Caco-2 (cell line): ENCODE measurements around the gene NECTIN2. TPM values are rescaled to one million over a fixed set of nuclear protein-coding genes. Genes with fewer than 3 reads are reported as not detected.

Experiments
- BruUV-seq: library from RNA; stranded (reverse); fragments of 400-500 nt; replicated peaks from 2 replicates; lab custom pipeline; 2021; lab: Mats Ljungman, UMichigan
- CTCF ChIA-PET: fragments of 300-600 bp; sonication (Branson Sonifier 250); formaldehyde crosslinking; loops from one replicate; lab custom pipeline; 2022; ENCODE audit warnings: antibody characterized with exemption; lab: Charles Lee
- POLR2A ChIA-PET: fragments of 300-600 bp; sonication (Branson Sonifier 250); formaldehyde crosslinking; loops from one replicate; lab custom pipeline; 2022; ENCODE audit warnings: antibody characterized with exemption; lab: Charles Lee
- DNase-seq, 2 experiments: peaks; one replicate each; pipeline versions ENCODE4 v3.0.0 to v3.0.0-alpha.2; 2020 to 2022
- H3K27me3 ChIP-seq: replicated peaks from 2 replicates; pipeline ENCODE4 v1.6.0; 2011; ENCODE audit warnings: low read length; ENCODE audit not compliant: control insufficient read depth, insufficient read depth
- H3K36me3 ChIP-seq: 2 replicates; pipeline ENCODE4 v1.5.1; 2011; ENCODE audit warnings: low read length; ENCODE audit not compliant: control insufficient read depth, insufficient read depth
- H3K4me1 ChIP-seq: fragments of 250-450 bp; sonication (Bioruptor Pico); 2 replicates; pipeline ENCODE4 v1.5.1; 2020; ENCODE audit warnings: mild to moderate bottlenecking
- H3K4me3 ChIP-seq: 2 replicates; pipeline ENCODE4 v1.5.1; 2011; ENCODE audit warnings: low read depth, mild to moderate bottlenecking, control low read depth, low read length
- H3K9me3 ChIP-seq: fragments of 250-450 bp; sonication (Bioruptor Pico); 2 replicates; pipeline ENCODE4 v1.5.1; 2020; ENCODE audit warnings: mild to moderate bottlenecking, moderate library complexity
- H3K27ac Mint-ChIP-seq: one replicate; pipeline ENCODE4 v1.8.0; 2022; ENCODE audit warnings: mixed read lengths; ENCODE audit not compliant: unreplicated experiment
- H3K27me3 Mint-ChIP-seq: one replicate; pipeline ENCODE4 v1.8.0; 2022; ENCODE audit warnings: mixed read lengths; ENCODE audit not compliant: insufficient read depth, unreplicated experiment
- H3K36me3 Mint-ChIP-seq: one replicate; pipeline ENCODE4 v1.8.0; 2022; ENCODE audit warnings: mild to moderate bottlenecking, mixed read lengths; ENCODE audit not compliant: insufficient read depth, unreplicated experiment
- H3K4me1 Mint-ChIP-seq: one replicate; pipeline ENCODE4 v1.8.0; 2022; ENCODE audit warnings: low read depth, mixed read lengths; ENCODE audit not compliant: unreplicated experiment
- H3K4me3 Mint-ChIP-seq: one replicate; pipeline ENCODE4 v1.8.0; 2022; ENCODE audit warnings: mild to moderate bottlenecking, moderate library complexity, mixed read lengths; ENCODE audit not compliant: unreplicated experiment
- H3K9me3 Mint-ChIP-seq: one replicate; pipeline ENCODE4 v1.8.0; 2022; ENCODE audit warnings: mixed read lengths; ENCODE audit not compliant: unreplicated experiment
- CTCF ChIP-seq, 2 experiments: fragments of 200-600 bp in 1 of 2; IDR thresholded peaks; 1 replicate in 1 of 2; 2 replicates in 1 of 2; pipeline versions ENCODE4 v1.5.1 to v1.8.0; 2011 to 2022; ENCODE audit warnings: antibody characterized with exemption in 1 of 2, control low read depth in 1 of 2, inconsistent platforms in 1 of 2, low read depth in 1 of 2, low read length in 1 of 2, mild to moderate bottlenecking in 1 of 2, moderate library complexity in 1 of 2; ENCODE audit not compliant: insufficient read depth in 1 of 2, severe bottlenecking in 1 of 2, unreplicated experiment in 1 of 2
- intact Hi-C: fragments of 100-400 bp; cut with micrococcal nuclease; formaldehyde crosslinking; loops from one replicate; pipeline ENCODE4 v1.10.0; 2022; ENCODE audit not compliant: unreplicated experiment
- total RNA-seq: library from RNA; stranded (reverse); gene quantifications from 2 replicates; pipeline ENCODE4 v1.2.3, GENCODE V29; 2022

Gene NECTIN2
- total RNA-seq, 1 experiment from 2014 or later: 258 TPM

GRCh38 chr19:44869733-44870470, 23.8 kb downstream of the NECTIN2 start:
- no peaks in the 10 kb centered on the region for H3K27me3 ChIP-seq
- H3K36me3 Mint-ChIP-seq: peaks cover 98% of the 10 kb centered on the region

GRCh38 chr19:44871809-44872208, 25.7 kb downstream of the NECTIN2 start:
- no peak for DNase-seq
- Mint-ChIP-seq H3K4me1 (peaks cover 17% of the 10 kb centered on the region), H3K4me3 (no peak overlapping the region), H3K27me3 (no peaks in the 10 kb centered on the region), H3K27ac (no peak overlapping the region), H3K9me3 (no peaks in the 10 kb centered on the region), H3K36me3 (peaks cover 98% of the 10 kb centered on the region)
- TF ChIP-seq CTCF (IDR thresholded peaks at IDR 0.05; ENCODE audit: insufficient read depth in 1 of 2, low read depth in 1 of 2, low read length in 1 of 2, severe bottlenecking in 1 of 2, unreplicated experiment in 1 of 2): no peak
- CTCF ChIA-PET: no interaction called here
- peaks cover 16% of the 10 kb centered on the region for H3K36me3 ChIP-seq
- intact Hi-C loops: no loop called here
- BruUV-seq: no TSS peak
- POLR2A ChIA-PET: no interaction called here
- no peaks in the 10 kb centered on the region; the same call in 1 of the 2 replicates for H3K9me3 ChIP-seq
- no peak overlapping the region for H3K4me3 ChIP-seq
- peaks cover 8% of the 10 kb centered on the region; the same call in 1 of the 2 replicates for H3K4me1 ChIP-seq
- H3K27me3 ChIP-seq: no peaks in the 10 kb centered on the region

More at GRCh38 chr19:44869733-44870470, 23.8 kb downstream of the NECTIN2 start:
- H3K36me3 ChIP-seq: peaks cover 21% of the 10 kb centered on the region
- Mint-ChIP-seq H3K4me1 (peaks cover 24% of the 10 kb centered on the region), H3K27me3 (no peaks in the 10 kb centered on the region), H3K4me3 (no peak overlapping the region), H3K9me3 (no peaks in the 10 kb centered on the region), H3K27ac (peak overlapping the region; percentile 11)
- DNase-seq: no peak
- no peak for TF ChIP-seq CTCF (IDR thresholded peaks at IDR 0.05; ENCODE audit: insufficient read depth in 1 of 2, low read depth in 1 of 2, low read length in 1 of 2, severe bottlenecking in 1 of 2, unreplicated experiment in 1 of 2)
- POLR2A ChIA-PET: interaction anchor here (0.7 kb wide), 1 partner anchor 14 kb away, joined by 4 read pairs; no protein-coding TSS in a partner anchor
- peaks cover 8% of the 10 kb centered on the region; the same call in 1 of the 2 replicates for H3K4me1 ChIP-seq
- no TSS peak for BruUV-seq
- intact Hi-C loops: no loop called here
- no peaks in the 10 kb centered on the region; the same call in 1 of the 2 replicates for H3K9me3 ChIP-seq
- CTCF ChIA-PET: interaction anchor here (0.6 kb wide), 1 partner anchor 201 kb away, joined by 3 read pairs; no protein-coding TSS in a partner anchor
- no peak overlapping the region for H3K4me3 ChIP-seq

- no peak for TF ChIP-seq CTCF (IDR thresholded peaks at IDR 0.05; ENCODE audit: insufficient read depth in 1 of 2, low read depth in 1 of 2, low read length in 1 of 2, severe bottlenecking in 1 of 2, unreplicated experiment in 1 of 2)
- no peaks in the 10 kb centered on the region; the same call in 1 of the 2 replicates for H3K9me3 ChIP-seq
- Mint-ChIP-seq H3K27ac (no peak overlapping the region), H3K4me3 (no peak overlapping the region), H3K27me3 (no peaks in the 10 kb centered on the region), H3K9me3 (no peaks in the 10 kb centered on the region), H3K36me3 (peaks cover 98% of the 10 kb centered on the region), H3K4me1 (peaks cover 10% of the 10 kb centered on the region)
- H3K4me1 ChIP-seq: peaks cover 1% of the 10 kb centered on the region; the same call in 1 of the 2 replicates
- CTCF ChIA-PET: interaction anchor here (0.6 kb wide), 1 partner anchor 33 kb away, joined by 3 read pairs; no protein-coding TSS in a partner anchor
- DNase-seq: no peak
- no TSS peak for BruUV-seq
- H3K4me3 ChIP-seq: no peak overlapping the region
- POLR2A ChIA-PET: interaction anchor here (0.6 kb wide), 1 partner anchor 41 kb away, joined by 5 read pairs; no protein-coding TSS in a partner anchor
- intact Hi-C loops: no loop called here
- peaks cover 20% of the 10 kb centered on the region for H3K36me3 ChIP-seq
- H3K27me3 ChIP-seq: no peaks in the 10 kb centered on the region
Observed at GRCh38 chr19:44872661-44873060, 26.6 kb downstream of the NECTIN2 start.
